ENCODE data around the gene RTN4IP1.
"Not testable (repeated sequence)": the region's sequence is repeated elsewhere in the genome, so short reads cannot be mapped to it uniquely, and the experiment has no call there.

RTN4IP1 gene

GRCh38 chr6:106627760-106628159, 1.5 kb downstream of the RTN4IP1 start:
- DNase-seq, result not testable (repeated sequence)

- DNase-seq, result no peak
Measured at GRCh38 chr6:106626485-106626884, 2.8 kb downstream of the RTN4IP1 start.

- no peak for DNase-seq
Measured at GRCh38 chr6:106623039-106623438, 6.3 kb downstream of the RTN4IP1 start.

GRCh38 chr6:106622412-106622811, 6.9 kb downstream of the RTN4IP1 start:
- DNase-seq, result no peak

- peak; percentile 8 for DNase-seq
Measured at GRCh38 chr6:106620931-106621672, 8.2 kb downstream of the RTN4IP1 start.

- DNase-seq, result no peak
Measured at GRCh38 chr6:106619223-106619622, 10.1 kb downstream of the RTN4IP1 start.

- no peak for DNase-seq
Measured at GRCh38 chr6:106618324-106618723, 11.0 kb downstream of the RTN4IP1 start.

- no peak for DNase-seq
Measured at GRCh38 chr6:106617857-106618256, 11.4 kb downstream of the RTN4IP1 start.

- no peak for DNase-seq
Measured at GRCh38 chr6:106617302-106617701, 12.0 kb downstream of the RTN4IP1 start.

GRCh38 chr6:106614592-106615257, 14.6 kb downstream of the RTN4IP1 start:
- DNase-seq, result no peak

GRCh38 chr6:106614166-106614565, 15.1 kb downstream of the RTN4IP1 start:
- DNase-seq, result no peak

GRCh38 chr6:106613590-106613989, 15.7 kb downstream of the RTN4IP1 start:
- no peak for DNase-seq

- DNase-seq, result no peak
Measured at GRCh38 chr6:106612671-106613416, 16.5 kb downstream of the RTN4IP1 start.

GRCh38 chr6:106611030-106611429, 18.3 kb downstream of the RTN4IP1 start:
- DNase-seq, result no peak

- peak; percentile 38 for DNase-seq
Measured at GRCh38 chr6:106609699-106610098, 19.6 kb downstream of the RTN4IP1 start.

- peak; percentile 59 for DNase-seq
Measured at GRCh38 chr6:106608080-106608668, 21.1 kb downstream of the RTN4IP1 start.

- no peak for DNase-seq
Measured at GRCh38 chr6:106600329-106600728, 29.0 kb downstream of the RTN4IP1 start.

- no peak for DNase-seq
Measured at GRCh38 chr6:106599440-106599839, 29.9 kb downstream of the RTN4IP1 start.

GRCh38 chr6:106591111-106591825, 38.0 kb downstream of the RTN4IP1 start:
- DNase-seq, result no peak

- DNase-seq, result not testable (repeated sequence)
Measured at GRCh38 chr6:106588937-106589336, 40.4 kb downstream of the RTN4IP1 start.

- DNase-seq, result no peak
Measured at GRCh38 chr6:106586815-106587415, 42.4 kb downstream of the RTN4IP1 start.

GRCh38 chr6:106581468-106581867, 47.8 kb downstream of the RTN4IP1 start:
- DNase-seq, result no peak
